GM15510 (cell line): ENCODE data around the gene FUNDC1.

Experiments used
- POLR2A ChIP-seq: IDR thresholded peaks from 3 replicates; pipeline ENCODE4 v1.6.1; 2011; ENCODE audit warnings: borderline replicate concordance; ENCODE audit not compliant: insufficient read length; ENCODE audit errors: extremely low read depth

The FUNDC1 gene, protein sequence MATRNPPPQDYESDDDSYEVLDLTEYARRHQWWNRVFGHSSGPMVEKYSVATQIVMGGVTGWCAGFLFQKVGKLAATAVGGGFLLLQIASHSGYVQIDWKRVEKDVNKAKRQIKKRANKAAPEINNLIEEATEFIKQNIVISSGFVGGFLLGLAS

DNA sequence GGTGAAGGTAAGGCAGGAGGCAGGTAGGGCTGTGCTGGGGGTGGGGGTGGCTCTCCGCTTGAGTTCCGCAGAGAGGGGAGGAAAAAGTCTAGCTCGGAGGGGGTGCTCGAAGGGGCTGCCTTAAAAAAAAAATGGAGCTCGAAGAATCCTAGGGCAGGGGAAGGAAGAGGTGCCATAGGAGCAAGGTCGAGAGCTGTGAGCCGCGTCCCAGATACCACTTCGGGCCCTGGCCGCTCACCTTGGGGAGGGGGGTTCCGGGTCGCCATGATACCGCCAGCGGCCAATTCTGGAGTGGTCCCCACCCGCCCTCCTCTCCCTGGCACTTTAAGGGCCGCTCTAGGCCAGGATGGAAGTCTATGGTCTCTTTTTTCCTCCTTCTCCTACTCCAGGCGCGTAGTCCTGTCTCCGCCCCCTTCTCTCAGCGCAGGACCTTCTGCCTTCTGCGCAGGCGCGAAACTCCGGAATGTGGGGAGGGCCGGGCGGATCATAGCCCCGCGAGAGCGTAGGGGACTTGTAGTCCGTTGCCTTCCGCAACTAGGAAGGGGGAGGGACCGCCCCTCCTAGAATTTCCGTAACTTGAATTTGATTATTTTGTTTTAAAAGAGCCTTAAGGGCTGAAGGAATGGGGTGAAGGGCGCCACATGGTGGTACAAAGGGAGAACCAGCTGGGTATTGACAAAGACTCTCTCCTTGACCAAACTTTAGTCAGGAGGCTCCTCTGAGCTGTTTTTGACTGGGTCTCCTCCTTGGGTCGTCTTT lies at the start of gene FUNDC1:
FUNDC1 (minus strand) TSS at position 293 of the 759 bp plus-strand sequence; CDS start at position 266, 27 bp downstream.
- TF ChIP-seq POLR2A, result peak; percentile 44

DNA sequence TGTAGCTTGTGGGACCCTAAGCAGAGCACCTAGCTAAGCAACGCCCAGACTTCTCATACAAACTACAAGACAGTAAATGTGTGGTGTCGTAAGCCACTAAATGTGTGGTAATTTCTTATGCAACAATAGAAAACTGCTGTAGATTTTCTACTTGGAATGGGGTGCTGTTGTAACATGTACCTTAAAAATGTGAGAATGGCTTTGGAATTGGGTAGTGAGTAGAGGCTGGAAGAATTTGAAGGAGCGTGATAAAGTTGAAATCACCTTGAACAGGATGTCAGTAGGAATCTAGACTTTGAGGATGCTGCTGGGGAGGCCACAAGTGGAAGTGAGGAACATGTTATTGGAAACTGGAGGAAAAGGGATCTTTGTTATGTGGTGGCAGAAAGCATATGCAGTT lies 43.2 kb upstream of the FUNDC1 start:
- no peak for TF ChIP-seq POLR2A

DNA sequence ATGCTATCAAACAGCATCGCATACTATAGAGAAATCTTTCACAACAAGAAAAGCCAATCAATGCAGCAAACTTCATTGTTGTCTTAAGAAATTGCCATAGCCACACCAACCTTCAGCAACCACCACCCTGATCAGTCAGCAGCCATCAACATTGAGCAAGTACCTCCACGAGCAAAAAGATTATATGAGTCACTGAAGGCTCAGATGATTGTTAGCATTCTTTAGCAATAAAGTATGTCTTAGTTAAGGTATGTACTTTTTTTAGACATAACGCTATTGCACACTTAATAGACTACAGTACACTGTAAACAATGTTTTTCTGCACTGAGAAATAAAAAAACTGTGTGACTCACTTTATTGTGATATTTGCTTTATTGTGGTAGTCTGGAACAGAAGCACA lies 37.8 kb upstream of the FUNDC1 start:
- no peak for TF ChIP-seq POLR2A

DNA sequence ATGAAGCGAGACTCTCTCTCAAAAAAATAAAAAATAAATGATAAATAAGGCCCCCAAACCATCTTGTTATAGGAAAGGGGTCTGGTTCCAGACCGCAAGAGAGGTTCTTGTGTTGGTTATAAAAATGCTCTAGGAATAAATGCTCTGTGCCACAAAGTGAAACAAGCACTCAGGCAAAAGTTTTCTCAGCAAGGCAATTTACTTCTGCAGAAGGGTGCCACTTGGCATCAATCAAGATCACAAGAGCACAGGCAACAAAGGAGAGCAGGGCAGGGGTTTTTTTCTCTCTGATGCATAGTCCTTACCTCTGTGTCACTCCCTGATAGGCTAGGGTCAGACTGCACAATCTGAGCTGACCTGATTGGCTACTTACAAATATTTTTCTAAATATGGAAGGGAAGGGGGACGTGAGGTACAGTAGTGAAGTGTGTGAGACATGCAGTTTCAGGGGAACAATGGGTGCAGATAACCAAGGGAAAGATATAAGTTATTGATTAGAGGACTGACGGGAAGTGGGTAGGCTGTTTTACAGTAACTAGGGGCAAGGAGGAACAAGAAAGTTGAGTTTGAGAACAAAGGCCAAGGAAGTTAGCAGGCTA lies 29.8 kb upstream of the FUNDC1 start:
- no peak for TF ChIP-seq POLR2A

DNA sequence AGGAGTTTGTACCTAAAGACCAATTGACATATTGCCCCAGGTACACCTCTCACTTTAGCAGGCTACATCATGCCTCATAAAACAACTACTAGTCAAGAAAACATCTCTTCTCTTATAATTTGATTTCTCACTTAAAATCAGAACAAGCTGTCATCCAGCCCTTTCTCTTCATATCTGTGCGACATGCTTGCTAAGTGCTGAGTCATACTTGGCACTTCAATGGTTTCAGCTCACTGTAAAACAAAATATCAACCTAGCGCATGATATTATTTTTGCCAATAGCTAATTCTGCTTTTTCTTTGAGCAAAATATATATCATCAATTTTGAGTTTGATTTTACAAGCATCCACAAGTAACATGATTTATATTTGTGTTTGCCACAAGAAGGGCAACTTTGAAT lies 27.9 kb upstream of the FUNDC1 start:
- no peak for TF ChIP-seq POLR2A

DNA sequence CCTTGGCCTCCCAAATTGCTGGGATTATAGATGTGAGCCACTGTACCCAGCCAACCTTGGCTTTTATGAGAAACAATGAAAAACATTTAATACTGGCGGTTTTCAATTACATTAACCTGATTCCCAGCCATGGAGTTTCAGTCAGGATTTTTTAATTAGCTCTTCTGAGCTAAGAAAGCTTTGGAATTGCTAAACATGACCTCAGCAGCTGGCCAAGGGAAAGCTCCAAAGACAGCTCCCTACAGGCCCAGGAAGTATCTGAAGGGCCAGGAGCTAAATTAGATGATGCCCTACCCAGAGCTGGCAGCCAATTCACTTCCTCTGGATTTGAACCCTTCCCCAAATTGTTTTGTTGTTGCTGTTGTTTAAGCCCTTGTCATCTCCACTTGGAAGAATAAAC lies 26.5 kb upstream of the FUNDC1 start:
- no peak for TF ChIP-seq POLR2A

- no peak for TF ChIP-seq POLR2A
These were observed 25.5 kb upstream of the FUNDC1 start for GRCh38 chrX:44568196-44568595.

DNA sequence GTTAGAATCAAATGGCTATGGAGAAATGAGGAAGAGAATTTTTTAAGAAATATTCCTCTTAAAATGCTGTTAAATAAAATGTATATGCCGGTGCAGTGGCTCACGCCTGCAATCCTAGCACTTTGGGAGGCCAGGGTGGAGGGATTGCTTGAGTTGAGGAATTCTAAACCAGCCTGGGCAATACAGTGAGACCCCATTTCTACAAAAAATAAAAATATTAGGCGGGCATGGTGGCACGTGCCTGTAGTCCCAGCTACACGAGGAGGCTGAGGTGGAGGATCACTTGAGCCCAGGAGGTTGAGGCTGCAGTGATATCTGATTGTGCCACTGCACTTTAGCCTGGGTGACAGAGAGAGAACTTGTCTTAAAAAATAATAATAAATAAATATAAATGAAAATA lies 7.9 kb upstream of the FUNDC1 start:
- no peak for TF ChIP-seq POLR2A

- TF ChIP-seq POLR2A, result no peak
These were observed 1.4 kb upstream of the FUNDC1 start for GRCh38 chrX:44544036-44544435.

DNA sequence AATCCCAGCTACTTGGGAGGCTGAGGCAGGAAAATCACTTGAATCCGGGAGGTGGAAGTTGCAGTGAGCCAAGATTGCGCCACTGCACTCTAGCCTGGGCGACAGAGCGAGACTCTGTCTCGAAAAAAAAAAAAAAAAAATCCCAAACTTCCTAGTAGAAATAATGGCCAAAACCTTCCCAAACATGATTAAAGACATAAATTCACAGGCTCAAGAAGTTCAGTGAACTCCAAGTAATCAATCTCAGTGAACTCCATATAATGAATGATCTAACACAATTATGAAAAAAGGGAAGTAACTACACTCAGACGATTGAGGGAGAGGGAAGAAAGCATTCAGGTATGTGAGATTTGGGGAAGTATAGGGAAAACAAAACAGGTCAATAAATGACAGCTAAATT lies 6.5 kb downstream of the FUNDC1 start:
- no peak for TF ChIP-seq POLR2A

- no peak for TF ChIP-seq POLR2A
These were observed 13.3 kb downstream of the FUNDC1 start for GRCh38 chrX:44529310-44529709.

- TF ChIP-seq POLR2A, result no peak
These were observed 28.4 kb downstream of the FUNDC1 start for GRCh38 chrX:44514272-44514671.

DNA sequence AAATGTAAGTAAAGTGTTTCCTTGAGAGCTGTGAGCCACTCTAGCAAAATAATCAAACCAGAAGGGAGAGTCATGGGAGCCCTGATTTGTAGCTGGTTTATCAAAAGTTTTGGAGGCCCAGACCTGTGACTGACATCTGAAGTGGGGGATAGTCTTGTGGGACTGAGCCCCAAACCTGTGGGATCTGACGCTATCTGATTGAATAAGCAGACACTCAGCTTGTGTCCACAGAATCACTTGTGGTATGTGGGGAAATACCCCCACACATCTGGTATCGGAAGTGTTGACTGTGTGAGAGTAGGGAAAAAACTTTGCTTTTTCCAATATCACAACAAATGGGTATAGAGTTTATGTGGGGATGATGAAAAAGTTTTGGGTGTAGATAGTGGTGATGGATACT lies 35.4 kb downstream of the FUNDC1 start:
- TF ChIP-seq POLR2A, result no peak

DNA sequence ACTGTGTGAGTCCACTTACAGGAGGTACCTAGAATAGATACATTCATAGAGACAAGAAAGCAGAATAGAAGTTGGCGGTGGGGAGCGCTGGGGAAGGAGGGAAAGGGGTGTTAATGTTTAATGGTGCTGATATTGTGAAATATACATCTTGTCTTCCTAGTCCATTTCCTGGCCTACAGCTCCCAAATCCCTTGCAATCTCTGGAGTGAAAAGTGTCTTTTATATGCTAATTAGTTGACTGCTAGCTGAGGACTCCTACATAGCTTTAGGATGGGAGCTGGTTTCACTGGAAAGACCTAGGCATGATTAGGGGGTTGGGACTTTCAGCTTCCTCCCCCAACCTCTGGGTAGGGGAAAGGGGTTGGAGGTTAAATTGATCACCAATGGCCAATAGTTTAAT lies 36.0 kb downstream of the FUNDC1 start:
- TF ChIP-seq POLR2A, result no peak

DNA sequence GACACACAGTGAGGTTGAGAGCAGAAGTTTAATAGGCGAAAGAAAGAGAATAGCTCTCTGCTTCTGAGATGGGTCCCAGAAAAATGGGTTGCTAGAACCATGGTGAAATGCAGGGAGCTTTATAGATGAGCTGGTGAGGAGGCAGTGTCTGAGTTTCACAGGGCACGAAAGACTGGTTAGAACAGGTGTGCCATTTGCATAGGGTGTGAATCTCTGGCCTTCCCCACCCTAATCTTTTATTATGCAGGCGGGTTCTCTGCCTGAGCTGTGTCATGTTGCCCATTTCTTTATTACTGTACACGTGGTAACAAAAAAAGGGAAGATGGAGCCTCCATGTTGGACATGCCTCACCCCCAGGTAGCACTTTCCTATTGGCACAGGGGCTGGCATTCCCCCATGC lies 39.1 kb downstream of the FUNDC1 start:
- no peak for TF ChIP-seq POLR2A

- no peak for TF ChIP-seq POLR2A
These were observed 47.6 kb downstream of the FUNDC1 start for GRCh38 chrX:44495091-44495490.

- no peak for TF ChIP-seq POLR2A
These were observed 48.3 kb downstream of the FUNDC1 start for GRCh38 chrX:44494357-44494756.

DNA sequence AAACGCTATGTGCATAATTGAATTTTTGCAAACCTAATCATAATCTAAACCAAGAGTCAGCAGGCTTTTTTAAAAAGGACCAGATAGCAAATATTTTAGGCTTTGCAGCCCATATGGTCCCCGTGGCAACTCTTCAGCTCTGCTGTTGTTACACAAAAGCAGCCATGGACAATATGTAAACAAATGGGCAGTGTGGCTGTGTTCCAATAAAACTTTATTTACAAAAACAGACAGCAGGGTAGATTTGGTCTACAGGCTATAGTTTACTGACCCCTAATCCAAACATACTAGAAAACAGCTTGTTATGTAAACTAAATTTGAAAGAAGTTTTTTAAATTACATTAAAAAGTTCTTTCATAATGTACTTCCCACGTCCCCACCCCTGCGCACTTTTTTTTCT lies 53.1 kb downstream of the FUNDC1 start:
- no peak for TF ChIP-seq POLR2A
